ENCODE measurements around the gene EXOSC10.
"Not testable (repeated sequence)": the region's sequence is repeated elsewhere in the genome, so short reads cannot be mapped to it uniquely, and the experiment has no call there.

Gene EXOSC10

DNA sequence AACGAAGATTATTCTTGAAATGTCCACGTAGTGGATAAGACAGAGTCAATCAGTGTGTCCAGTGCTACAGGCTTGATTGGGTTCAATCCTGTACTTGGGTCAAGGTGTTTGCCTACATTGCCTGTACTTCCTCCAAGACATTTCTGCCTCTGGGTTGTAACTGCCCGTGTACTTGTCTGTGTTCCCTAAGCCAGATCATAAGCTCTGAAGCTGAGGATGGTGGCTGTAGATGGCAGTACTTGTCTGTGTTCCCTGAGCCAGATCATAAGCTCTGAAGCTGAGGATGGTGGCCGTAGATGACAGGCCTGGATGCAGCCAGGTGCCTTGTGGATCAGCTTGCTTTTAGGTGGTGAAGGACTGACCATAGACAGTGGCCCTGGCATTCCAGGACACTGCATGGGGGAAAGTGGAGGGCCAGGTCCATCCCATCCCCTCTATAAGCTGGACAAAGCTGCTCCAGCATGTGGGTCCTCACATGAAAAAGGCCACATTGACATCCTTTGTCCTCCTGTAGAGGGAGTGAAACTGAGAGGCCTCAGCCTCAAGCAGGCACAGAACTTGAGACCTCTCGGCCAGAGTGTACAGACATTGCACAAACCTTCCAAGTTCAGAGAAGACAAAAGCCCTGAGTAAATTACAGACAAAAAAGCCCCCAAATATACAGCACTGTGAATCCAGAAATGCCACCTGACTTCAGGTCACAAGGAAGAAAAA lies 37.9 kb downstream of the EXOSC10 start:
- DNase-seq = no peak

DNA sequence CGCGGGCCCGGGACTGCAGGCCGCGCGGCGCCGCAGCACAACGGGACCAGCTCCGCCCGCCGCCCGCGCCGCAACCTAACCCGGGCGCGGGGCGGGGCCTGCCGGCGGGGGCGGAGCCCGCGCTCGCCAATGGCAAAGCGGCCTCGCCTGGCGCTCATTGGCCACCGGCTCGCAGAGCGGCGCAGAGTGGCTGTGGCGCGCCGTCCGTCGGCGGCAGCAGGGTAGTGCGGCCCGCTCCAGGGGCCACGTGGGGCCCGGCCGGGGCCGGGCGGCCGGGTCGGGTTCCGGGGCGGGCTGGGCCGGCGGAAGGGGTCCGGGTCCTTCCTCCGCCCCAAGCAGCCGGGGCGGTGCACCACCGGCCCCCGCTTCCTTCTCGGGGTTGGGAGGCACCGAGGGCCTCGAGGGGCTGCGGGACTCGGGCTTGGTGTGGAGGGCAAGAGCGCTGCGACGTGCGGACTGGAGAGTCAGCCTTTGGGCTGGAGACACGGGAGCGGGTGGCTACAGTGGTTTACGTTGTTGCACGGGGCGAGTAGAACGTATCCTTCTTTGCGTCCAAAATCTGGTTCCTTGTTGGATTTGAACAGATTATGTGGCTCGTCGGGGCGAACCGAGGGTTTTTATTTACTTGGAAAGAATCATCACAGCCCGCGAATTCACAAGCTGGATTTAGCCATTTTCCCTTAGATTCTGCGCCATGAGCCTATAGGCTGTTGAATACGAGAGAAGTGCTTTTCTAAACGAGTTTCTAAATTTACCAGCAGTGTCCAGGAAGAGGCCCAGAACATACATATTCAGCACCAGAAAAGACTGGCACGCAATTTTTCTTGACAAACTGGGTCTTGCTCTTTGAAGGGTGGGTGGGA lies 39.5 kb downstream of the EXOSC10 start, which contains the start of gene SRM:
Gene SRM, minus strand, starts transcription at position 51 of the 863 bp plus-strand sequence. CDS start 75 bp downstream, outside the sequence.
- DNase-seq = peak; percentile 88

DNA sequence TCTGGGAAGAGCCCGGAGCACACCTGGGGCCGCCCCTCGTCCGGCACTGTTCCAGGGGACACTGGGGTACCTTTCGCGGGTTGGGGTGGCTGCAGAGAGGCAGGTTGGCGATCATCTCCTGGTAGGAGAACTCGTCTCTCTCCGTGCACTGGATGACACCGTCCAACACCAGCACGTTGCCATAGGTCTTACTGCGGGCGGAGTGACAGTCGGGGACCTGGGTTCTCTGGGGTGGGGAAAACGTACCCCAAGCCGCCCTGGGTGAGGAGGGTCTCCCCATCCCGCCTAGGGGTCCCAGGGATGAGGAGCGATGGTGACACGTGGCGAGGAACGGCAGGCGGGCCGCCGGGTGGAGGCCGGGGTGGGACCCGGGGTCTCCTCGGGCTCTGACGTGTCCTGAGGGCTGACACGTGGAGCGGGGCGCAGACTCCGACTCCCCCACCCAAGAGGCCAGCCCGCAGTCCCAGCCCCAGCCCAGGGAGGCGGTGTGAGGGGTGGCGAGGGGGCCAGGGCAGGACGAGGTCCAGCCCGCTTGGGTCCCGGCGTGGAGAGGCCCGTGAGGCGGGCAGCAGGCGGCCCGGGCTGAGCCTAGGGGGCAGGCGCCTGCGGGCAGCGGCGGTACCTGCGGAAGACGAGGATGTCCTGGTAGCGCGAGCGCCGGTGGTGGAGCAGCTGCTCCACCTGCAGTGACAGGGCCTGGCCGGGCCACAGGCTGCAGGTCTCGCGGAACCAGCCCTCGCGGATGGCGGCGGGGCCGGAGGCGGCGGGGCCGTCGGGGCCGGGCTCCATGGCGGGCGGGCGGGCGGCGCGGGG lies 40.3 kb downstream of the EXOSC10 start:
- peak; percentile 47 for DNase-seq

DNA sequence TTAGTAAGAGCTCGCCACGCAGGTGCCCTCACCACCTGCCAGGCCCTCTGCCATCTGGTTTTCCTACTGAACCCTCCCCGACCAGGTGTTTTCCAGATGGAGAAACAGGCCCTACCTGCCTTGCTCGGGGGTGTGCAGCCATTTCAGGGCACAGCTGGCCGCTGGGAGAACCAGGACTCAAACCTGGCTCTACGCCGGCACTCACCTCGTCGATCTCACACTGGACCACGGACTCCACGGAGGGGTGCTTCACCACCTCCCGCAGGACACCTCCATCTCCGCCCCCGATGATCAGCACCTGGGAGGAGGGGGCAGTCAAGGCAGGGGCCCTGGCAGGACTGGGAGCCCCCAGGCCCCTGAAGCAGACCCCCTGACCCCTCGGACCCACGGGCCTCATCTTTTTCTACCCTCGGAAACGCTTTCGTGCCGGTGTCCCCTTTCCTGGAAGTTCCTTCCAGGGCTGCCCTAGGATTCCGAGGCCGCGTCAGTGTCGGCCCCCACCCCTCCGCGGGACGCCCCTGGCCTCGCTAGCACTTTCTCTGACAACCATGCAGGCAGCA lies 41.0 kb downstream of the EXOSC10 start:
- no peak for DNase-seq

DNA sequence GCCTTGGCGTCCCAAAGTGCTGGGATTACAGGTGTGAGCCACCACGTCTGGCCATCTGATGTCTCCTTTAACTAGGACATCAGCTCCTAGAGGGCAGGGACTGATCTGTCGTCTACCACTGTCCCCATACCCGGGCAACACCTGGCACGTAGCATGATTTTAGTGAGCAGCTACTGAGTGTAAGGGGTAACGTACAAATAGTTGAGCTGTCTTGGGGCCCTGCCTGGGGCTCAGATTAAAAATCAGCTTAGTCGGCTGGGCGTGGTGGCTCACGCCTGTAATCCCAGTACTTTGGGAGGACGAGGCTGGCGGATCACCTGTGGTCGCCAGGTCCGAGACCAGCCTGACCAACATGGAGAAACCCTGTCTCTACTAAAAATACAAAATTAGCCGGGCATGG lies 41.6 kb downstream of the EXOSC10 start:
- no peak for DNase-seq

DNA sequence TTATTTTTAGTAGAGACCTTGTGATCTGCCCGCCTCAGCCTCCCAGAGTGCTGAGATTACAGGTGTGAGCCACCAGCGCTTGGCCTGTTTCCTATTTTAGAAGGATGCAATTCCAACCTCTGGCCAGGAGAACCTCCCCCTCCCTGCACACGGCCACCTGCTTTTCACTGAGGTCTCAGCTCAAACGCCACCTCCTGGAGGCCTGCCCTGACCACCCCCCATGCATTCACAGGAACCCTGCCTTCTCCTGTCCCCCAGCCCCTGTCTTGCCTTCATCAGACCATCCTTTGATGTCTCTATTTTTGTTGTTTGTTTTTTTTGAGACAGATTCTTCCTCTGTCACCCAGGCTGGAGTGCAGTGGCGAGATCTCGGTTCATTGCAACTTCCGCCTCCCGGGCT lies 42.2 kb downstream of the EXOSC10 start:
- DNase-seq = no peak

DNA sequence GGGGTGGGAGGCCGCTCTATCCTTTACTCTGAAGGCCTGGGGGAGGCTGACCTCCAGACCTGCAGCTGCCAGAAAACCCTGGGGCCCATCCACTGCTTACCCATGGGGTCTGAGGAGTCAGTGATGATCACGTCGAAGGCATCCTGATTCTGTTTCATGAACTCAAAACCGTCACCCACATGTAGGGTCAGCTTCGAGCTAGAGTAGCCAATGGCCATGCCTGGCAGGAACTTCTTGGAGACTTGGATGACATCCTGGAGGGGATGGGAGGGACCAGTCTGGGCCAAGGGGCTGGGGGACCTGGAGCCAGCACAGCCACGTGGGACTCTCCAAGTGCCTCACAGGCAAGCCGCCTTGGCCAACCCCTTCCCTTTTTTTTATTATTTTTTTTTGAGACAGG lies 43.2 kb downstream of the EXOSC10 start:
- no peak for DNase-seq

DNA sequence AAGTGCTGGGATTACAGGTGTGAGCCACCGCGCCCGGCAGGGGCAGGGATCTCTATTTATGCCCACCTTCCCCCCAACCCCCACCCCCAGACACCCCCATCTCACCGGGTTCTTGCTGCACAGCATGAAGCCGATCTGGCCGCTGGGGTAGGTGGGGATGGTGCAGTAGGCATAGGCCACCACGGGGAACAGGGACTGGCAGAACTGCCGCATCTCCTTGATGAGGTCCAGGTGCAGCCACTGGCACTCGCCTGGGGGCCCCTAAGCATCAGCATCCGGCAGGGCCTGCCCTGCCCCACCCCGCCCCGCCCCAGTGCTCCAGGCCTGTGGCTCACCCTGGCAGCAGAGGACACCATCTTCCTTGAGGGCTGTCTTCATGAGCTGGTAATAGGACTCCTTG lies 44.0 kb downstream of the EXOSC10 start:
- DNase-seq = no peak

DNA sequence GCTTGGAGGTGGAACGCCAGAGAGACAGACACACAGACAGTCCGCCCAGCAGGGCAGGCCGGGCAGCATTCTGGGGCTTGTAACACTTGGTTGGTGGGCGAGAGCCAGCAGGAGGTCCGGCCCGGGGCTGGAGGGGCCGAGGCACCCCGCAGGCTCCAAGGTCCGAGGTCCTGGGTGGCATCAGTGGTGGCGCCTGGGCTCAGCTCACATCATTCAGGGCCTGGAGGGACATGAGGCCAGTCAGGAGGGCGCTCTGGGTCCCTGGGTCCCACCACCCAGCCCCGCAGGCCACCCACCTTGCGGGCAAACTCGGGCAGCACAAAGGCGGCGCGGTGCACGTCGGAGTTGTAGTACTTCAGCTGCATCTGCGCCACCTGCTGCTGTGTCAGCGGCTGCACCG lies 45.0 kb downstream of the EXOSC10 start:
- DNase-seq = no peak

DNA sequence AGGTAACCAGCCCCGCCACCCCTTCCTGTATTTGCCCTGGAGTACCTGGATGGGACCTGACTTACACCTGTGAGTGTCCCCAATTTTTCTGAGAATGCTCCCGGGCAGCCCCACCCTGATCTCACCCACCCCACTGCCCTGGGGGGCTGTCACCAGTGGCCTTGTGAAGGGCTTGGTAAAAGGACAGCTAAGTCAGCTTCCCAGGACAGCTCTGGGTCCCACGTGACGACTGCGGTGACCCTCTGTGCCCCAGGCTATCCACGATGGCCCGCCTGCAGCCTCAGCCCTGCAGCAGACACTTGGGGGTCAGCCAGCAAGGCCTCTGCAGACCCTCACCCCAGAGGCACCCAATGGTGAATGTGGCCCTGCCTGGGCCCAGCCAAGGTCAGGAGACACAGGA lies 45.5 kb downstream of the EXOSC10 start:
- no peak for DNase-seq

DNA sequence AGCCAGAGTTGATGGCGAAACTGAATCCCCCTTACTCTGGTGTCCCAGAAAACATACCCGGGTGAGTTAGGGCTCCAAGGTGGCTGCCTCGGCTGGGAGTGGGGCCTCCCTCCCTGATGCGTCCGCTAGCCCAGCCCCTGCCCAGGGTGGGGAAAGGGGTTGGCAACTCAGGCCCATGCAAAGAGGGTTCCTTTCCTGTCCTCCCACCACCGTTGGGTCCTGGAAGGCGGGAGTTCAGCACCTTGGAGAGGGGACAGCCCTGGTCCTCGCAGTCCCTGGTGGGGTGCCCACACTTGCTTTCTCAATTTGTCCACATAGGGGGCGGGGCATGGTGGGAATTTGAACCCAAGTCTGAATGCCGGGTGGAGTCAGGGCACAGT lies 45.9 kb downstream of the EXOSC10 start:
- DNase-seq = no peak

DNA sequence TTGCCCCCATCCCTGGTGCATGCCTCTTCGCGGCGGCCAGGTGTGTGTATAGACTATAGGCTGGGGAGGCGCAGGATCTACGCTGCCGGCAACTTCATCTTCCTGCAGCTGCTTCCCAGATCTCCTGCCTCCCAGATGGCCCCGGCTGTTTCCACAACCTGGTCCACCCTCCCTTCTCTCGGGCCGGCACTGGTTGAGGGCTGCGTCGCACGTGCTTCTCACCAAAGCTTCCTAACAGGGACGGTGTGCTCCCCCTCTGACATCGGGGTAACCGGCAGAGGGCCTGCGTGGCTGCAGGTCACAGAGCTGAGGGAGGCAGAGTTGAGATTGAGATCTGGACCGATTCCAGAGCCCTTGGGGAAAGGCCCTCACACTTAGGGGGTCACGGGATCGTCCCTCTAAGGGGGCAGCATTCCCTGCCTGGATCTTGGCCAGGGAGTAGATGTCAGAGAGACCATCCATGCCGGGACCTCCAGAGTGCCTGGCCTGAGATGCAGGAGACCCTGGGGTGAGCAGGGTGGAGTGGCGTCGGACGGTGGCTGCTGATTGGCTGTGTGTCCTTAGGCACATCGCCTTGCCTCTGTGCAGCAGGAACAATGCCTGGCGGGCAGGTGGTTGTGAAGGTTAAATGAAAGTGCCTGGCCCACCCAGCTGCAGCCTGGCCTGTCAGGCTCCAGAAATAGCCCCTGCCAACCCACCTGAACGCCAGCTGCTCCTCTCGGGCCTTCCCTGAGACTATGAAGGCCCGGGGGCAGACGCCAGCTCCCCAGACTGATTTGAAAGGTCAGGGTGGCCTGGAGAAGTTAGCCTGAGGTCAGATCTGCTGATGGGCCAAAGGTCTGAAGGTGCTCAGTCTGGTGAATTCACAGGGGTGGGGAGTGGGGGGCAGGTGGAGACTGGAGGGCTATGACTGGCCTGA lies 46.6 kb downstream of the EXOSC10 start:
- no peak for DNase-seq

DNA sequence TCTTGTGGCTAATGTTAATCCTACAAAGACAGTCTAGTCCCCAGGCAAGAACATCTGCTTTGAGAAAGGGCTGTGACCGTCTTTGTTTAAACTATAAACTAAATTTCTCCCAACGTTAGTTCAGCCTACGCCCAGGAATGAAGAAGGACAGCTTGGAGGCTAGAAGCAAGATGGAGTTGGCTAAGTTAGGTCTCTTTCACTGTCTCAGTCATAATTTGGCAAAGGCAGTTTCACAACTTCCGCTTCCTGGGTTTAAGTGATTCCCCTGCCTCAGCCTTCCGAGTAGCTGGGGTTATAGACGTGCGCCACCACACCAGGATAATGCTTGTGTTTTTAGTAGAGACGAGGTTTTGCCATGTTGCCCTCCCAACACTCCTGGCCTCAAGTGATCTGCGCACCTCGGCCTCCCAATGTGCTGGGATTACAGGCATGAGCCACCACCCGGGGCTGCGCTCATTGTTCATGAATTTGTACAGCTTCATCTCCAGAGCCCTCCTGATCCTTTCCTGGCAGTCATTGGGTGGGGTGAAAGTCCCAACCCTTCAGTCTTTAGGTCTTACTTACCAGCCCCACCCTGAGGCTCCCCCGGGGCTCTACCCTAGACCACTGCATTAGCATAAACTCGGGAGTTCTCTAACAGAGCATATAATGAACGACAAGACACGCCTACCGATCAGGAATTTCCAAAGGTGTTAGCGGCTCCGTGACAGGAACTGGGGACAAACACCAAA lies 47.7 kb downstream of the EXOSC10 start:
- no peak for DNase-seq

DNA sequence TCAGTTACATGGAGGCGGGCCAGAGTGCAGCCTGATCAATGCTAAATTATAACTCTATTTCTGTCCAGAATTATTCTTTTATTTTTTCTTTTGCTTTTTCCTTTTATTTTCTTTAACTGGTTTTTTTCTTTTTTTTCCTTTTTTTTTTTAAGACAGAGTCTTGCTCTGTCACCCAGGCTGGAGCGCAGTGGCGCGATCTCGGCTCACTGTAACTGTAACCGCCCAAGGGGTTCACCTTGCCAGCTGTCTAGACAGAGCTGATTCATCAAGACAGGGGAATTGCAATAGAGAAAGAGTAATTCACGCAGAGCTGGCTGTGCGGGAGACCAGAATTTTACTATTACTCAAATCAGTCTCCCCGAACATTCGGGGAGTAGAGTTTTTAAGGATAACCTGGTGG lies 48.5 kb downstream of the EXOSC10 start:
- not testable (repeated sequence) for DNase-seq

DNA sequence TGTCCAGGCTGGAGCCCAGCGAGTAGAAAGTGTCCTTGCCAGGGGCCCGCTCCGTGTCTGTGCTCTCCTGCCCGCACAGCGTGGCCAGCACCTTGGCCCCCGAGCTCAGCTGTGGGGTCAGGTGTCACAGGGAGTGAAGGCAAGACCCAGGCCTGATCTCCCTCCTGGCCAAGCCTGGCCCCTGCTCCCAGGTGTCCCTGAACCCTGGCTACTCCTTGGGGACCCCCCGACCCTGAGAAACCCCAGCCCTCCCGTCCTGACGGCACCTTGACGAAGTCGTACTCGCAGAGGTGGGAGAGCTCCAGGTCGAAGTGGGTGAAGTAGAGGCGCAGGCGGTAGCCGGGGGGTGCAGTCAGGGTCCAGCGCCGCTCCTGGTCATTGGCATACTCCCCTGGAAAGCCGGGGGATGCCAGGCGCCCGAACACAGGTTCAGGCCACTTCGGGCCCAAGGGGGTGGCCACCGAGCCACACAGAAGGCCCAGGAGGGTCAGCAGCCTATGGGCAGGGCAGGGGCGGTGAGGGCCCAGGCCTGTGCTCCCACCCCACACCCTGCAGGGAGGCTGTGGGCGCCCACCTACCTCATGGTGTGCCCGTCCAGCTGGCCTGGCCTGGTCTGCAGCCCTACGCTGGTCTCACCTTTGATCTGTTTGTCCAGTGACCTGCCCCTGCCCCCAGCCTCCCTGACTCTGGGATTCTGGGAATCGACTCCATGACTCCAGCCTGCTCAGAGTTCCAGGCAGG lies 52.9 kb downstream of the EXOSC10 start, which contains the start of gene MASP2:
Gene MASP2, minus strand, starts transcription at position 615 of the 741 bp plus-strand sequence. Its CDS starts 32 bp downstream, at position 583.
- DNase-seq = no peak

DNA sequence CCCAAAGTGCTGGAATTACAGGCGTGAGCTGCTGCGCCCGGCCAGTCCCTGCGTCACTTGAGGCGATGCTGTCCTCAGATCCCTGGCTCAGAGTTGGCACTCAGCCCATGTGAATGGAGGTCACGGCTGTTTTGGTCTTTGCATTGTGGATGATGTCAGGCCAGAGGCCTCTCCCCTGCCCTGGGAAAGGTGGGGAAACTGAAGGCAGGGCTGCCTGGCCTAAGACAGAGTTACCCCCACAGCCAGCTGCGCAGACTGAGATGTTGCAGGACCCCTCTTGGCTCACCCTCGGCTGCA lies 53.5 kb downstream of the EXOSC10 start:
- no peak for DNase-seq

DNA sequence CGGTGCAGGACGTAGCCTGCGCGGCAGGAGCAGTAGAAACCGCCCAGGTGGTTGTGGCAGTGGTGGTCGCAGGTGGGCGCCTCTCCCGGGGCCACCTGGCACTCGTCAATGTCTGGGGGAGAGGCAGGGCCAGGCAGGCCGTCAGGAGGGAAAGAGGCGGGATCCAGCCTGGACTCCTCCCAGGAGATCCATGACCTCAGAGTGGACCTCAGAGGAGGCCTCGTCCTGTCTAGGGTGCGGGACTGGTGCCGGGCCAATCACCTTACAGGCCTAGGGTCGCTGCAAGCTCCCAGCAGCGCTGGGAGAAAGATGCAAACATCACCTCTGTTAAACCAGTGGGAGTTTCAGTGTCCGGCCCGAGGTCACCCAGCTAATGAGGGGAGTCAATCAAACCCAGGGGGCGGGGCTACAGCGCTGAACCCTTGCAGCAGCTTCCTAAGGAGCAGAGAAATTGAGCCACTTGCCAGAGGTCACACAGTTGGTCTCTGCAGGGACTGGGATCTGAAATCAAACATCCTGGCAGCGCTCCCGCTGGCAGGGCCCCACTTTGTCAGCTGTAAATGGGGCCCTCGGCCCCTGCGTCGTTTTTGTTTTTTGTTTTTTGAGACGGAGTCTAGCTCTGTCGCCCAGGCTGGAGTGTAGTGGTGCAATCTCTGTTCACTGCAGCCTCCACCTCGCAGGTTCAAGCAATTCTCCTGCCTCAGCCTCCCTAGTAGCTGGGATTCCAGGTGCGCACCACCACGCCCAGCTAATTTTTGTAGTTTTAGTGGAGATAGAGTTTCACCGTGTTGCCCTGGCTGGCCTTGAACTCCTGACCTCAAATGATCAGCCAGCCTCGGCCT lies 54.0 kb downstream of the EXOSC10 start:
- peak; percentile 41 for DNase-seq

DNA sequence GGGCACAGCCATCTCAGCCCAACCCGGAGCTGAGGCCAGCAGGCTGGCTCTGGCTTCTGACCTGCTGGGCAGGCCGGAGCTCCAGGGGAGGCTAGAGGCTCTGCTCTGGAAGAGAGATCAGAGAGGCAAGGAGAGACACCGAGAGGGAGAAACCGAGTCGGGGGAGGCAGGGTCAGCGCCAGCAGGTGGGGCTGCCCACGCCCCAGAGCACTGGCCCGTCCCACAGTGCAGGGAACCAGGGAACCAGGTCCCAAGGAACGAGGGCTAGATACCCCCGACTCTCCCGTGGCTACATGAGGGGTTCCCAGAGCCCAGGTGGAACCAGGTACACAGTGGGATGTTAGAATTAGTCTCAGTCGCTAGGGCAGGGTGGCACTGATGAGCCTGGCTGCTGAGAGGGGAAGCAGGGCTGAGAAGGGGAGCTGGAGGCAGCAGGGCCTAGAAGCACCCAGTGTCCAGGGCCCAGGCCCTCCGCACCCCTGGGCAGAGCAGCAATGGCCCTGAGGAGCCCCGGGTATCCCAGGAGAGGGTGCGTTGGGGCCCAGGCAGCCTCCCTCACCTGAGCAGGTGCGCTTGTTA lies 54.7 kb downstream of the EXOSC10 start:
- no peak for DNase-seq

Data from right kidney (tissue), 1 donor.